Neural crest cell (in vitro differentiated cells): Measurements from ENCODE around the gene NISCH. TPM values are rescaled to one million over a fixed set of nuclear protein-coding genes. Genes with fewer than 3 reads are reported as not detected.

Experiments used
- DNase-seq: peaks from one replicate; pipeline ENCODE4 v3.0.0; 2021; ENCODE audit warnings: low read depth, mixed read lengths, low spot score
- H3K27ac Mint-ChIP-seq: one replicate; pipeline ENCODE4 v1.8.0; 2021; ENCODE audit warnings: mild to moderate bottlenecking, mixed read lengths; ENCODE audit not compliant: unreplicated experiment
- H3K27me3 Mint-ChIP-seq: 2 replicates; pipeline ENCODE4 v1.8.0; 2021; ENCODE audit warnings: low read depth, mild to moderate bottlenecking, mixed read lengths
- H3K36me3 Mint-ChIP-seq: 2 replicates; pipeline ENCODE4 v1.8.0; 2021; ENCODE audit warnings: low read depth, mild to moderate bottlenecking, mixed read lengths
- H3K4me1 Mint-ChIP-seq: 2 replicates; pipeline ENCODE4 v1.8.0; 2021; ENCODE audit warnings: mixed read lengths
- H3K4me3 Mint-ChIP-seq: one replicate; pipeline ENCODE4 v1.8.0; 2021; ENCODE audit warnings: mild to moderate bottlenecking, mixed read lengths
- H3K9me3 Mint-ChIP-seq: 2 replicates; pipeline ENCODE4 v1.8.0; 2021; ENCODE audit warnings: mixed read lengths
- total RNA-seq: library from RNA; stranded (reverse); gene quantifications from 2 replicates; pipeline ENCODE4 v1.2.1, GENCODE V29; 2021
- TF ChIP-seq, protein P1 (sequence below): fragments of 200-600 bp; sonication (generic); conservative IDR thresholded peaks from 2 replicates; pipeline ENCODE4 v1.5.0; 2021; ENCODE audit warnings: antibody characterized with exemption, mild to moderate bottlenecking

NISCH gene
- total RNA-seq, 1 donor from 2014 or later, result 161 TPM

DNA sequence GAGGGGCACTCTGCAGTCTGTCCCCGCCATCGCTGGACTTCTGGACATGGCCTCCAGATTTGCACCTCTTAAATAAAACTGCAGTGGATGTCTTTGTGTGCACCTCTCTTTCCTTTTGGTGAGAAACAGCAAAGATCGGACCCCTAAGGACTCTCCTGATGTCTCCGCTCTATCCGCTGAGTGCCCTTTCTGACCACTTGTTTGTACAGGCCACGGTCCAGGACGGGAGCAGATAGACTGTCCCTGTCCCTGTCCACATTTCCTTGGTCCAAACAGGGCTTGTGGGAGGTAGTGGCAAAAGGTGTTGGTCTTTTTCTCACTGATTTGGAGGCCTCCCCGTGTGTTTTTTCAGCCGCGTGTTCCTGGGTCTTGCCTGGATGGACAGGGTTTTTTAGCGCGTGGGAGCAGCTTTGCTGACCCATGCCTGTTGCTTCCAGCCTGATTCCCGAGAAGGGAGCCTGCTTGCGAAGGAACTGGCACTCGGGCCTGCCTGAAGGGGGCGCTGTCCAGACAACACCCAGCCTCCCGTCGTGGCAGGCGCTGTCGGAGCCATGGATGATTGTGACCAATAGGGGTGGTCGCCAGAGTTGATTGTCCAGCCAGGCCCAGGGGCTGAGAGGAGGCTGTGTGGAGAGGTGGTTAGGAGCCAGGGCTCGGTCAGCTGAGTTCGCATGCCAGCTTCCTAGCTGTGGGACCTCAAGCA is 26.6 kb downstream of the NISCH start:
- no peak overlapping the region for H3K27ac Mint-ChIP-seq
- peaks cover 23% of the 10 kb centered on the region for H3K36me3 Mint-ChIP-seq
- DNase-seq, result peak; percentile 39
- TF ChIP-seq, protein P1, sequence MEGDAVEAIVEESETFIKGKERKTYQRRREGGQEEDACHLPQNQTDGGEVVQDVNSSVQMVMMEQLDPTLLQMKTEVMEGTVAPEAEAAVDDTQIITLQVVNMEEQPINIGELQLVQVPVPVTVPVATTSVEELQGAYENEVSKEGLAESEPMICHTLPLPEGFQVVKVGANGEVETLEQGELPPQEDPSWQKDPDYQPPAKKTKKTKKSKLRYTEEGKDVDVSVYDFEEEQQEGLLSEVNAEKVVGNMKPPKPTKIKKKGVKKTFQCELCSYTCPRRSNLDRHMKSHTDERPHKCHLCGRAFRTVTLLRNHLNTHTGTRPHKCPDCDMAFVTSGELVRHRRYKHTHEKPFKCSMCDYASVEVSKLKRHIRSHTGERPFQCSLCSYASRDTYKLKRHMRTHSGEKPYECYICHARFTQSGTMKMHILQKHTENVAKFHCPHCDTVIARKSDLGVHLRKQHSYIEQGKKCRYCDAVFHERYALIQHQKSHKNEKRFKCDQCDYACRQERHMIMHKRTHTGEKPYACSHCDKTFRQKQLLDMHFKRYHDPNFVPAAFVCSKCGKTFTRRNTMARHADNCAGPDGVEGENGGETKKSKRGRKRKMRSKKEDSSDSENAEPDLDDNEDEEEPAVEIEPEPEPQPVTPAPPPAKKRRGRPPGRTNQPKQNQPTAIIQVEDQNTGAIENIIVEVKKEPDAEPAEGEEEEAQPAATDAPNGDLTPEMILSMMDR, result peak; percentile 55
- peaks cover 35% of the 10 kb centered on the region for H3K4me1 Mint-ChIP-seq
- no peak overlapping the region for H3K4me3 Mint-ChIP-seq
- H3K27me3 Mint-ChIP-seq, result no peaks in the 10 kb centered on the region
- H3K9me3 Mint-ChIP-seq, result no peaks in the 10 kb centered on the region

- Mint-ChIP-seq H3K27ac (no peak overlapping the region), H3K4me3 (no peak overlapping the region), H3K4me1 (peaks cover 35% of the 10 kb centered on the region), H3K27me3 (no peaks in the 10 kb centered on the region), H3K9me3 (no peaks in the 10 kb centered on the region), H3K36me3 (peaks cover 20% of the 10 kb centered on the region)
- DNase-seq, result no peak
- TF ChIP-seq, protein P1, result no peak
Observed at GRCh38 chr3:52483081-52483480, 27.7 kb downstream of the NISCH start.

DNA sequence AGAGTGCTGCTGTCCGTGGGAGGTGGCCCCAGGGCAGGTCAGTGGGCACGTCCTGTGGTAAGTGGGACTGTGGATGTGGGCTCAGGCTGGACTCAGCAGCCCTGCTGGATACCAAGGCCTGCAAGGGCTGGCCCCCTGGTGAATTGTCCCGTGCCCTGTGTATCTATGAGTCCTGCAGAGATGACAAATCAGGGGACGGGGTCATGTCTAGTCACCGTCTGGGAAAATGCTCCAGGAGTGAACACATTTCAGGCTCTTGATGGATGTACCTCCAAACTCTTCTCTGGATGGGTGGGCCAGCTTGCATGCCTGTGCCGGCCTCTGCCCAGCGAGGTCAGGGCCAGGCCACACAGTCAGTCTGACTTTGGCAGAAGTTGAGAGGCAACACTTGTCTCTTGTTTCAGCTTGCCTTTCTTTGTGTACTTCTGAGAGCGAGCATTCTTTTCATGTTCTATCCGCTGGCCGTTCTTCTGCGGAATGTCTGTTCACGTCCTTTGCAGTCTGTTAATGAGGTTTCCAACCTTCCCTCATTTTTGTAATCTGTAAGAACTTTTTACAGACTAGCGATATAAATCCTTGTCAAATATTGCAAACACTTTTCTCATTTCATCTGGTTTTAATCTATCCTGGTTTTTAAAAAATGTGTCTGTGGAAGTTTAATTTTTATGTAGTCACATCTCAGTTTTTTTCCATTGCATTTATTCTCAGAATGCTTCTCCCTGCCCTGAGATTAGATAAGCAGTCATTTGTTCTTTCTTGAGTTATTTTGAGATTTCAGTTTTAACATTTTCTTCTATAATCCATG is 28.4 kb downstream of the NISCH start:
- H3K36me3 Mint-ChIP-seq, result peaks cover 18% of the 10 kb centered on the region

GRCh38 chr3:52484680-52485461 is 29.5 kb downstream of the NISCH start:
- Mint-ChIP-seq H3K27ac (peak overlapping the region; percentile 12), H3K27me3 (no peaks in the 10 kb centered on the region), H3K9me3 (no peaks in the 10 kb centered on the region), H3K4me1 (peaks cover 35% of the 10 kb centered on the region), H3K4me3 (no peak overlapping the region), H3K36me3 (peaks cover 16% of the 10 kb centered on the region)
- TF ChIP-seq, protein P1, result no peak
- no peak for DNase-seq

More for the DNA sequence above, 28.4 kb downstream of the NISCH start:
- peaks cover 35% of the 10 kb centered on the region for H3K4me1 Mint-ChIP-seq
- H3K27me3 Mint-ChIP-seq, result no peaks in the 10 kb centered on the region
- TF ChIP-seq, protein P1, result no peak
- no peaks in the 10 kb centered on the region for H3K9me3 Mint-ChIP-seq
- H3K27ac Mint-ChIP-seq, result peak overlapping the region; percentile 29
- DNase-seq, result no peak
- H3K4me3 Mint-ChIP-seq, result peak overlapping the region; percentile 35

- Mint-ChIP-seq H3K27me3 (no peaks in the 10 kb centered on the region), H3K4me1 (peaks cover 29% of the 10 kb centered on the region), H3K27ac (no peak overlapping the region), H3K36me3 (peaks cover 9% of the 10 kb centered on the region), H3K9me3 (no peaks in the 10 kb centered on the region), H3K4me3 (no peak overlapping the region)
- no peak for DNase-seq
- TF ChIP-seq, protein P1, result no peak
Observed at GRCh38 chr3:52487050-52487787, 31.8 kb downstream of the NISCH start.
